ENCODE data around the gene EFCAB6.

- no peak for TF ChIP-seq CTCF (IDR thresholded peaks at IDR 0.05)
- TF ChIP-seq EP300 (IDR thresholded peaks at IDR 0.05) = no peak
- TF ChIP-seq POLR2A (IDR thresholded peaks at IDR 0.05; ENCODE audit: low read depth) = no peak
- TF ChIP-seq POLR2AphosphoS5 (IDR thresholded peaks at IDR 0.05) = no peak
Measured at GRCh38 chr22:43817402-43817801, 5.3 kb upstream of the EFCAB6 start.
